Measurements from ENCODE around the gene CNKSR1.

DNA sequence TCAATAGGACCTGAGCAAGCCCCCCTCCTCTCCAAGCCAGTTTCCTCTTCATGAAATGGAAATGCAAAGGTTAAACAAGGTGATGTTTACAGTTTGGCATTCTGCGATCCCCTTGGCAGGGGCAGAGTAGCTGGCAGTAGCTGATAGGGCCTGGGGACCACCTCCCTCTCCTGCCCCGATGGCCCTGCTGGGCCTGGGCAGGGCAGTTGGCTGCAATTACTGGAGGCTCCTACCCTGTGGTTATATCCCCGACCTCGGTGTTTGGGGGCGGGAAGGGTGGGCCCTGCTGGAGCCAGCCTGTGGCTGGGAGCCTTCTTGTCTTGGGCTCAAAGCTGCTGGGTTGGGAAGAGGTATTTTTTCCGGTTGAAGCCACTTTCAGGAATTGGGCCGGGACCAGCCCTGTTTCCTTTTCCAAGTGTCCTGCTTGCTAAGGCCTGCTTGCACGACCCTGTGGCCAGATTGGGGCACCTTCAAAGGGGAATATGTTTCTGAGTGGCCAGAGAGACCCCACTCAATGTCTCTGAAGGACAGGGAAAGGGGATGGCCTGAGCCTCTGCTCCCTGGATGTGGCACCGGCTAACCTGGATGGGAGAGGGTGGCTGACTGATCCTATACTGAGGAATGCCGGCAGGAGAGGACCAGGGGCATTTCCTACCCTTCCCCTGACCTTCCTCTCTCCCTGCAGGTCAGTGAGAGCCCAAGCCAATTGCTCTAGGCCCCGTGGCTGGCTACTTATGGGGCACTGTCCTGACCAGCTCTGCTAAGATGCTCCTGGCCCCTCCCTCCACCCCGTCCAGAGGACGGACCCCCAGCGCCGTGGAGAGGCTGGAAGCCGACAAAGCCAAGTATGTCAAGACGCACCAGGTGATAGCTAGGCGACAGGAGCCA, 16.5 kb upstream of the CNKSR1 start:
- TF ChIP-seq GATA3 (IDR thresholded peaks at IDR 0.05; ENCODE audit: low read depth, low read length) (no peak), GATA2 (IDR thresholded peaks at IDR 0.05; ENCODE audit: low read depth, low read length) (no peak)
